ENCODE results near the gene SLC27A4. TPM values are rescaled to one million over a fixed set of nuclear protein-coding genes. Genes with fewer than 3 reads are reported as not detected.

SLC27A4 gene
- total RNA-seq, 1 donor from 2014 or later, result 14.4 TPM

- no peak for DNase-seq
- Mint-ChIP-seq H3K9me3 (no peaks in the 10 kb centered on the region), H3K27me3 (no peaks in the 10 kb centered on the region), H3K4me1 (peaks cover 13% of the 10 kb centered on the region), H3K36me3 (ENCODE audit: low read depth) (peaks cover 4% of the 10 kb centered on the region), H3K4me3 (no peak overlapping the region), H3K27ac (no peak overlapping the region)
- CTCF ChIA-PET, result interaction anchor here (2.0 to 3.3 kb wide), 3 partner anchors 11 to 143 kb away, joined by 5 to 27 read pairs (median 20); partner anchors contain the start of genes CERCAM and URM1
- intact Hi-C loops (cut with micrococcal nuclease), result loop anchor here (5.0 kb wide), 1 partner anchor 64 kb away; no protein-coding TSS in a partner anchor
- ATAC-seq (ENCODE audit: low read depth), result no peak
- no peak for TF ChIP-seq CTCF (IDR thresholded peaks at IDR 0.05)
- POLR2A ChIA-PET, result interaction anchor here (0.6 to 0.7 kb wide), 2 partner anchors 8 to 130 kb away, joined by 3 to 6 read pairs; no protein-coding TSS in a partner anchor
These were observed 20.5 kb downstream of the SLC27A4 start for GRCh38 chr9:128360826-128361225.

GRCh38 chr9:128361296-128361985 is 21.1 kb downstream of the SLC27A4 start:
- ChIA-PET POLR2A (interaction anchor here (0.6 to 1.5 kb wide), 3 partner anchors 9 to 130 kb away, joined by 3 to 17 read pairs (median 6); partner anchors contain the start of gene URM1), CTCF (interaction anchor here (0.8 to 3.3 kb wide), 15 partner anchors 10 to 221 kb away, joined by 3 to 27 read pairs (median 4); partner anchors contain the start of genes CERCAM and URM1)
- Mint-ChIP-seq H3K9me3 (no peaks in the 10 kb centered on the region), H3K27ac (no peak overlapping the region), H3K4me1 (peaks cover 13% of the 10 kb centered on the region), H3K27me3 (no peaks in the 10 kb centered on the region), H3K36me3 (ENCODE audit: low read depth) (no peaks in the 10 kb centered on the region), H3K4me3 (peak overlapping the region; percentile 80)
- intact Hi-C loops (cut with micrococcal nuclease), result loop anchor here (5.0 kb wide), 1 partner anchor 64 kb away; no protein-coding TSS in a partner anchor
- TF ChIP-seq CTCF (IDR thresholded peaks at IDR 0.05), result no peak
- no peak for ATAC-seq (ENCODE audit: low read depth)
- DNase-seq, result no peak

- Mint-ChIP-seq H3K36me3 (ENCODE audit: low read depth) (no peaks in the 10 kb centered on the region), H3K4me3 (peak overlapping the region; percentile 80), H3K9me3 (no peaks in the 10 kb centered on the region), H3K4me1 (peaks cover 13% of the 10 kb centered on the region), H3K27ac (no peak overlapping the region), H3K27me3 (no peaks in the 10 kb centered on the region)
- TF ChIP-seq CTCF (IDR thresholded peaks at IDR 0.05), result peak; percentile 70
- CTCF ChIA-PET, result interaction anchor here (0.8 to 3.3 kb wide), 17 partner anchors 8 to 221 kb away, joined by 3 to 27 read pairs (median 4); partner anchors contain the start of genes CERCAM and URM1
- DNase-seq (peak; percentile 48), ATAC-seq (ENCODE audit: low read depth) (peak; percentile 92)
- intact Hi-C loops (cut with micrococcal nuclease), result loop anchor here (1.0 to 5.0 kb wide), 3 partner anchors 9 to 65 kb away; partner anchors contain the start of gene URM1
- POLR2A ChIA-PET, result interaction anchor here (0.5 to 1.5 kb wide), 4 partner anchors 9 to 1491 kb away, joined by 3 to 17 read pairs (median 4); partner anchors contain the start of genes SLC27A4 and URM1
These were observed 21.8 kb downstream of the SLC27A4 start for GRCh38 chr9:128361986-128362646.

- DNase-seq, result no peak
- Mint-ChIP-seq H3K27me3 (no peaks in the 10 kb centered on the region), H3K27ac (no peak overlapping the region), H3K9me3 (no peaks in the 10 kb centered on the region), H3K4me3 (no peak overlapping the region), H3K36me3 (ENCODE audit: low read depth) (no peaks in the 10 kb centered on the region), H3K4me1 (peaks cover 13% of the 10 kb centered on the region)
- ChIA-PET POLR2A (interaction anchor here (0.5 to 1.5 kb wide), 4 partner anchors 8 to 1491 kb away, joined by 3 to 17 read pairs (median 4); partner anchors contain the start of genes SLC27A4 and URM1), CTCF (interaction anchor here (1.0 to 3.3 kb wide), 13 partner anchors 9 to 220 kb away, joined by 3 to 27 read pairs (median 4); partner anchors contain the start of genes CERCAM and URM1)
- ATAC-seq (ENCODE audit: low read depth), result no peak
- TF ChIP-seq CTCF (IDR thresholded peaks at IDR 0.05), result no peak
- intact Hi-C loops (cut with micrococcal nuclease), result loop anchor here (1.0 to 5.0 kb wide), 3 partner anchors 9 to 65 kb away; partner anchors contain the start of gene URM1
These were observed 22.4 kb downstream of the SLC27A4 start for GRCh38 chr9:128362774-128363173.
